ENCODE data around the gene BAZ1B. TPM values are rescaled to one million over a fixed set of nuclear protein-coding genes. Genes with fewer than 3 reads are reported as not detected.
"Not testable (repeated sequence)": the region's sequence is repeated elsewhere in the genome, so short reads cannot be mapped to it uniquely, and the experiment has no call there.

Gene BAZ1B
- total RNA-seq, 1 experiment from 2014 or later = 44.6 TPM

- H3K27ac Mint-ChIP-seq (ENCODE audit: unreplicated experiment) = no peak overlapping the region
- TF ChIP-seq CTCF (IDR thresholded peaks at IDR 0.05; ENCODE audit: unreplicated experiment) = no peak
- H3K36me3 Mint-ChIP-seq (ENCODE audit: insufficient read depth, unreplicated experiment) = no peaks in the 10 kb centered on the region
- no peaks in the 10 kb centered on the region for H3K27me3 Mint-ChIP-seq (ENCODE audit: unreplicated experiment)
- no TSS peak for BruUV-seq (replicated peaks)
- H3K4me3 Mint-ChIP-seq (ENCODE audit: low read depth, unreplicated experiment) = no peak overlapping the region
- no peaks in the 10 kb centered on the region for H3K4me1 Mint-ChIP-seq (ENCODE audit: low read depth, unreplicated experiment)
- intact Hi-C loops (cut with micrococcal nuclease; ENCODE audit: unreplicated experiment) = no loop called here
- H3K9me3 Mint-ChIP-seq (ENCODE audit: low read depth, unreplicated experiment) = no peaks in the 10 kb centered on the region
- CTCF ChIA-PET = no interaction called here
- DNase-seq = no peak
Measured at GRCh38 chr7:73418113-73418703, 103.9 kb downstream of the BAZ1B start.

- DNase-seq; intact Hi-C loops (cut with micrococcal nuclease; ENCODE audit: unreplicated experiment); H3K9me3 Mint-ChIP-seq (ENCODE audit: low read depth, unreplicated experiment); BruUV-seq (replicated peaks); CTCF ChIA-PET; H3K36me3 Mint-ChIP-seq (ENCODE audit: insufficient read depth, unreplicated experiment); H3K27me3 Mint-ChIP-seq (ENCODE audit: unreplicated experiment); H3K4me1 Mint-ChIP-seq (ENCODE audit: low read depth, unreplicated experiment); H3K27ac Mint-ChIP-seq (ENCODE audit: unreplicated experiment); H3K4me3 Mint-ChIP-seq (ENCODE audit: low read depth, unreplicated experiment): not testable (repeated sequence)
Measured at GRCh38 chr7:73410541-73411131, 111.5 kb downstream of the BAZ1B start.

- H3K4me1 Mint-ChIP-seq (ENCODE audit: low read depth, unreplicated experiment); intact Hi-C loops (cut with micrococcal nuclease; ENCODE audit: unreplicated experiment); H3K27ac Mint-ChIP-seq (ENCODE audit: unreplicated experiment); H3K4me3 Mint-ChIP-seq (ENCODE audit: low read depth, unreplicated experiment); H3K27me3 Mint-ChIP-seq (ENCODE audit: unreplicated experiment); BruUV-seq (replicated peaks); H3K9me3 Mint-ChIP-seq (ENCODE audit: low read depth, unreplicated experiment); CTCF ChIA-PET; H3K36me3 Mint-ChIP-seq (ENCODE audit: insufficient read depth, unreplicated experiment); DNase-seq: not testable (repeated sequence)
Measured at GRCh38 chr7:73404860-73405259, 117.2 kb downstream of the BAZ1B start.

GRCh38 chr7:73399185-73400050 lies 122.7 kb downstream of the BAZ1B start:
- intact Hi-C loops (cut with micrococcal nuclease; ENCODE audit: unreplicated experiment); H3K4me1 Mint-ChIP-seq (ENCODE audit: low read depth, unreplicated experiment); H3K9me3 Mint-ChIP-seq (ENCODE audit: low read depth, unreplicated experiment); H3K27ac Mint-ChIP-seq (ENCODE audit: unreplicated experiment); H3K4me3 Mint-ChIP-seq (ENCODE audit: low read depth, unreplicated experiment); BruUV-seq (replicated peaks); CTCF ChIA-PET; H3K36me3 Mint-ChIP-seq (ENCODE audit: insufficient read depth, unreplicated experiment); H3K27me3 Mint-ChIP-seq (ENCODE audit: unreplicated experiment); DNase-seq: not testable (repeated sequence)

GRCh38 chr7:73397521-73398281 lies 124.4 kb downstream of the BAZ1B start:
- H3K4me1 Mint-ChIP-seq (ENCODE audit: low read depth, unreplicated experiment) = no peaks in the 10 kb centered on the region
- no peak overlapping the region for H3K27ac Mint-ChIP-seq (ENCODE audit: unreplicated experiment)
- TF ChIP-seq CTCF (IDR thresholded peaks at IDR 0.05; ENCODE audit: unreplicated experiment) = no peak
- intact Hi-C loops (cut with micrococcal nuclease; ENCODE audit: unreplicated experiment) = no loop called here
- BruUV-seq (replicated peaks) = no TSS peak
- no peak overlapping the region for H3K4me3 Mint-ChIP-seq (ENCODE audit: low read depth, unreplicated experiment)
- CTCF ChIA-PET = no interaction called here
- DNase-seq = no peak
- H3K36me3 Mint-ChIP-seq (ENCODE audit: insufficient read depth, unreplicated experiment) = no peaks in the 10 kb centered on the region
- no peaks in the 10 kb centered on the region for H3K9me3 Mint-ChIP-seq (ENCODE audit: low read depth, unreplicated experiment)
- H3K27me3 Mint-ChIP-seq (ENCODE audit: unreplicated experiment) = no peaks in the 10 kb centered on the region

Data from Calu3 (cell line).